Posterior vena cava (tissue), 2 donors: Measurements from ENCODE around the gene TTC23. TPM values are rescaled to one million over a fixed set of nuclear protein-coding genes. Genes with fewer than 3 reads are reported as not detected.
"Not testable (repeated sequence)": the region's sequence is repeated elsewhere in the genome, so short reads cannot be mapped to it uniquely, and the experiment has no call there.

ENCODE experiments used
- DNase-seq: peaks from one replicate; pipeline ENCODE4 v3.0.0-alpha.2; 2020; ENCODE audit warnings: low spot score
- intact Hi-C, 2 donors: fragments of 100-400 bp; cut with DNase I; formaldehyde crosslinking; loops; one replicate each; pipeline versions ENCODE4 v1.14.1 to v1.14.2; 2022 to 2023
- total RNA-seq, 2 donors: library from RNA; stranded (reverse); fragmentation: NEBNext Ultra II Directional; extraction: Animal tissue kit (Norgen Biotek cat#: 25700); gene quantifications; one replicate each; pipeline ENCODE4 v1.2.1, GENCODE V29; 2021
- donor health status: DM: yes; HTN: yes; CAD: no.
- donor health status: DM: yes; HTN: yes; CAD: no.

Gene TTC23
- total RNA-seq, 2 donors from 2014 or later: 16.6 to 16.9 TPM

DNA sequence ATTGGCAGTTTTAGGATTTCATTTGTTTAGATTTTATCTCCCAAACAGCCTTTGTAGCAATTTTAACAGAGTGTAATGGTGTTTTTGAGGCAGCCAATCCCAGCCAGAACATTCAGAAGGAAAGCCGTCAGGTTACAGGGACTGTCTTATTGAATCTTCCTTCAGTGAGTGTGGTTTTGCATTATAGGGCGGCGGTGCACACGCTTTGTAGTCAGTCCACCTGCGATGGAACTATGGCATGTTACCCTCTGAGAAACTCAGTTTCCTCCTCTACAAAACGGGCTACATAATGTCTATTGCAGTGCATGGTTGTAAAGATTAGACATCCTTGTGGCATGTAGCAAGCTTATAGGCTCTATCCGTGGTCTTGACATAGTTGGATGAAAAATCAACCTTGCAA, 2.9 kb upstream of the TTC23 start:
- intact Hi-C loops: no loop called here
- DNase-seq: no peak

- intact Hi-C loops: no loop called here
- peak; percentile 99 for DNase-seq
Measured at GRCh38 chr15:99250857-99251841, 1.8 kb upstream of the TTC23 start, which contains the start of gene LRRC28. Gene LRRC28 (plus strand): TSS chr15:99251481. CDS start chr15:99255958, 4,477 bp downstream.

DNA sequence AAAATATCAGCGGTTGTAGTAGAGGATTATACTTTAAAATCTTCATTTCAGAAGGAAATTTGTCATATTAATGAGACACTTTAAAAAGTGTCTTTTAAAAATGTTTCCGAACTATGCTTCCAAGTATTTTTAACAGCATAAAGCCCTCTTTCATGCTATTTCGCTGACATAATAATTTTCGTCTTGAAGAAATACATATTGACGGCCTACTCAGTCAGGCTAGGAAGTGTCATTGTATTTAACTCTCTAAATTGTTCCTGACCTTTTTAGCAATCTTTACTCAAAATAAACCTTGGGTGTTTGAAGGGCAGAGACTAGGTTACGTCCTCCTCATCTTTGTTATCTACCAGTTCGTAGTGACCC, 1.1 kb upstream of the TTC23 start:
- no peak for DNase-seq
- intact Hi-C loops: no loop called here

GRCh38 chr15:99250001-99250400, 620 bp upstream of the TTC23 start:
- DNase-seq: no peak
- intact Hi-C loops: no loop called here

GRCh38 chr15:99248000-99248715, 1.2 kb downstream of the TTC23 start:
- intact Hi-C loops: no loop called here
- DNase-seq: no peak

DNA sequence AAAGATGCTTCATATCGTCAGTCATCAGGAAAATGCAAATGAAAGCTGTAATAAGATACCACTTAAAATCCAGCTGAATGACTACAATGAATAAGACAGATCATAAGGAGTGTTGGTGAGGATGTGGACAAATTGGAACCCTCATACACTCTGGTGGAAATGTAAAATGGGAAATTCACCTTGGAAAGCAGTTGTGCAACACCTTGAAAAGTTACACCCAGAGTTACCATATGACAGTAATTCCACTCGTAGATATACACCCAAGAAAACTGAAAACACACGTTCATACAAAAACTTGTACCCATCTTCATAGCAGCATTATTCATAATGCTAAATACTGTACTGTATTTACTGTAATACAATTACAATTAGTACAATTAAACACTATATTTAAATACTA, 2.3 kb downstream of the TTC23 start:
- intact Hi-C loops: no loop called here
- no peak for DNase-seq

DNA sequence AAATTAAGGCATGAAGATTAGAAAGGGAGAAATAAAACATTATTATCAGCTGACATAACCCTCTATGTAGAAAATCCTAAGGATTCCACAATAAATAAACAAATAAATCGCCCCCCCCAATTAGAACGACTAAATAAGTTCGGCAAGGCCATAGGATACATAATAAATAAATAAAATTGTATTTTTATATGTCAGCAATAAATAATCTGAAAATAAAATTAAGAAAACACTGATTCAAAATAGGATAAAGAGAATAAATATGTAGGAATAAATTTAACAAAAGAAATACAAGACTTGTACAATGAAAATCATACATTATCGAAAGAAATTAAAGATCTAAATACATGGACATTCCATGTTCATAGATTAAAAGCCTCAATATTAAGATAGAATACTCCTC, 5.1 kb downstream of the TTC23 start:
- no peak for DNase-seq
- intact Hi-C loops: no loop called here

DNA sequence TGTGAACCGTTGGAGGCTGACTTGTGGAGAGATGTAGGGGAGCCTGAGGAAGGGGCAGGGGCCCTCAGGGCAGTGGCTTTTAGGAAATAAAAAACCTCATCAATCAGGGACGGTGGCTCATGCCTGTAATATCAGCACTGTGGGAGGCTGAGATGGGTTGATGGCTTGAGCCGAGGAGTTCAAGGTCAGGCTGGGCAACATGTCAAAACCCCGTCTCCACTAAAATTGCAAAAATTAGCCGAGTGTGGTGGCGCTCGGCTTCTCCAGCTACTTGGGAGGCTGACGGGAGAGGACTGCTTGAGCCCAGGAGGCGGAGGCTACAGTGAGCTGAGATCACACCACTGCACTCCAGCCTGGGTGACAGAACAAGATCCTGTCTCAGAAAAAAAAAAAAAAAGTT, 7.6 kb downstream of the TTC23 start:
- DNase-seq: no peak
- intact Hi-C loops: no loop called here

GRCh38 chr15:99239545-99240198, 9.7 kb downstream of the TTC23 start:
- DNase-seq: no peak
- intact Hi-C loops: no loop called here

- no peak for DNase-seq
- intact Hi-C loops: no loop called here
Measured at GRCh38 chr15:99238849-99239248, 10.5 kb downstream of the TTC23 start.

DNA sequence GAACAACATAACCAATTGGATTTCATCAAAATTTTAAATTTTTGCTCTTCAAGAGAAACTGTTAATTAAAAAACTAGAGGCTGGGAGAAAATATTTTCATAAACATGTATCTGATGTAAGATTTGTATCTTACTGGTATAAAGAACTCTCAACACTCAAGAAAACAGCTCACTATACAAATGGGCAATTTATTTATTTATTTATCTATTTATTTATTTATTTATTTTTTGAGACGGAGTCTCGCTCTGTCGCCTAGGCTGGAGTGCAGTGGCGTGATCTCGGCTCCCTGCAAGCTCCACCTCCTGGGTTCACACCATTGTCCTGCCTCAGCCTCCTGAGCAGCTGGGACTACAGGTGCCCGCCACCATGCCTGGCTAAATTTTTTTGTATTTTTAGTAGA, 15.2 kb downstream of the TTC23 start:
- intact Hi-C loops: loop anchor here in 1 of 2 donors (2.0 kb wide), 1 partner anchor 69 kb away; no protein-coding TSS in a partner anchor
- not testable (repeated sequence) for DNase-seq

GRCh38 chr15:99232740-99233139, 16.6 kb downstream of the TTC23 start:
- DNase-seq: no peak
- intact Hi-C loops: no loop called here

GRCh38 chr15:99230867-99231266, 18.5 kb downstream of the TTC23 start:
- intact Hi-C loops: loop anchor here in 1 of 2 donors (2.0 kb wide), 1 partner anchor 32 kb away; no protein-coding TSS in a partner anchor

GRCh38 chr15:99228120-99228770, 21.1 kb downstream of the TTC23 start:
- DNase-seq: no peak
- intact Hi-C loops: no loop called here

More at GRCh38 chr15:99230867-99231266, 18.5 kb downstream of the TTC23 start:
- DNase-seq: no peak

GRCh38 chr15:99226802-99227201, 22.6 kb downstream of the TTC23 start:
- no peak for DNase-seq
- intact Hi-C loops: no loop called here

GRCh38 chr15:99224372-99225214, 24.8 kb downstream of the TTC23 start:
- no peak for DNase-seq
- intact Hi-C loops: no loop called here

GRCh38 chr15:99213187-99213811, 36.1 kb downstream of the TTC23 start:
- DNase-seq: peak; percentile 92
- intact Hi-C loops: loop anchor here (2.0 to 5.0 kb wide), 3 partner anchors 41 to 112 kb away; no protein-coding TSS in a partner anchor

DNA sequence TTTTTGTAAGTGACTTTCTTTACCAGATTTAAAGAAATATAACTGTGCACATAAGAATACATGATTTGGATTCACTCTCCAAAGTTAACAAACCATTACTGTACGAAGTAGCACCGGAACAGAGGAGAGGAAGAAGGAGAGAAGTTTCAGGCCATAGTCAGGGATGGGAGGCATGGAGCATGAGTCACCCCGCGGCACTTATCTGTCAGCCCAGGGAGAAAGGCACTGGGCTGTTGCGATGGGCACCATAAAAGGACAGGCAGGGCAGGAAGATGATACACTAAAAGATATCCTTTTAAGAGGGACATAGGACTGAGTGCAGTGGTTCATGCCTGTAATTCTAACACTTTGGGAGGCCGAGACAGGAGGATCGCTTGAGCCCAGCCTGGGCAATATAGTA, 37.0 kb downstream of the TTC23 start:
- no peak for DNase-seq
- intact Hi-C loops: loop anchor here (2.0 to 5.0 kb wide), 3 partner anchors 40 to 112 kb away; no protein-coding TSS in a partner anchor
